SU-DHL-6 (cell line): ENCODE results near the gene TMIE.

Experiments used
- CTCF ChIP-seq: fragments of 200-600 bp; sonication (generic); IDR thresholded peaks from one replicate; pipeline ENCODE4 v1.5.1; 2017; ENCODE audit warnings: antibody characterized with exemption, mild to moderate bottlenecking, low read length, moderate library complexity; ENCODE audit not compliant: insufficient read depth, poor library complexity, severe bottlenecking
- EZH2phosphoT487 ChIP-seq: fragments of 200-600 bp; sonication (generic), shearing (Covaris generic); conservative IDR thresholded peaks from 2 replicates; pipeline ENCODE4 v1.6.1; 2018; ENCODE audit warnings: mild to moderate bottlenecking, antibody characterized with exemption, low read length, moderate library complexity, mixed read lengths

GRCh38 chr3:46660003-46660402 lies 41.2 kb upstream of the TMIE start:
- no peak for TF ChIP-seq CTCF
- no peak for TF ChIP-seq EZH2phosphoT487
